GM21526 (cell line): ENCODE measurements around the gene PHACTR1.

Experiments used
- ATAC-seq: cut with Tn5 transposase; IDR thresholded peaks from one replicate; pipeline ENCODE4 v1.9.1; 2021; ENCODE audit warnings: moderate library complexity; ENCODE audit not compliant: unreplicated experiment, low FRiP score

PHACTR1 gene

DNA sequence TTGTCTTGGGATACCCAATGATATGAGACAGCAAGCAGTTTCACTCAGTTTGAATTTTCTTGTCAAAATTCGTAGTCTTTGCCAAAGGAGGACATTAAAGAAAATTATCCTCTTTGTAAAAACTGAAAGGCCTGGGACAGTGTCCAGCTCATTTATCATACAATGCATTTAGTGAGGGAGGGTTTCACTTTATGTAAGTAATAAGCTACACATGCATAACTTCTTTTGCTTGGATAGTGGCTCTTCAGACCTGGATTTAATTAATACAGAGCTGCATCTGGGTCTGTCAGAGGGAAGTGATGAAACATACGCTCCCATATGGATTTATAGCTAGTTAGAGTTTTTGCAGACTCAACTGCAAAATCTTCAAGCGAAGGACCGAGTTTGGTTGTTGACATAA, 175.6 kb downstream of the PHACTR1 start:
- no peak for ATAC-seq

GRCh38 chr6:12893036-12893435, 176.5 kb downstream of the PHACTR1 start:
- ATAC-seq: no peak

DNA sequence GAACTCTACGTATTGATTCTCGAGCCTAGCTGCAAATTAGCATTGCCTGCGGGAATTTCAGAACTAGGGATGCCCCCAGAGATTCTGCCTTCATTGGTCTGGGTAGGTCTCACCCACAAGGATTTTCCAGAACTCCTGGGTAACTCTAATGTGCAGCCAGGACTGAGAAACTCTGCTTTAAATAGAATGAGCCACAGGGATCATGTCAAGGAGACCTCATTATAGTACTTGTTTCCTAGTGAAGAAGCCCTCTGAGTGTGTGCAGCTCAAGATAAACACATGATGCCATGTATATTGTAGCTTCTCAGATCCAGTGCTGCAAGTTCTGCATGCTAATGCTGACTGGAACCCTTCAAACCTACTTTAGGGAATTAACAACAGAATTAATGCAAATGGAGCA, 179.2 kb downstream of the PHACTR1 start:
- no peak for ATAC-seq

DNA sequence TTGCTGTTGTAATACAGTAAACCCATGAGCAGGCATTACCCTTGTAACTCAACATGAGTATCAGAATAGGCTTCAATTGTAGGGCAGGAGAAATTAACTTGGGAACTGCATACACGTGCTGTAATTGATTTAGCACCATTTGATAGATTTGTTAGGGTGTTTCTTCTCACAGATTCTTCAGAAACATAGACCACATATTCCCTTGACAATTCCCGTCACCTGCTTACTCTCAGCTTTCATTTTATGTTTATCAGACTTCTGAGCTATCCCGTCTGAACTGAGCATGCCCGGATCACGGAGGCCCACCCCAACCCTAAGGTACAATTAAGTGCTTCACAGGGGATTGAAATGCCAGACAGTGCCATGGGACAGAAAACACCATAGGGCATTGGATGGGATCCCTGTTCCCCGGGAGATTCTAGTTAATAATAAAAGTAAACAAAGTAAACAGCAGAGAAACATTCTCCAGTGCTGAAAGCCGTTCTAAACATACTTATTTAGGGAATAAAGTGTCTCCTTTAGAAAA, 179.7 kb downstream of the PHACTR1 start:
- ATAC-seq: no peak

- ATAC-seq: no peak
Observed at GRCh38 chr6:12898603-12899002, 182.0 kb downstream of the PHACTR1 start.

DNA sequence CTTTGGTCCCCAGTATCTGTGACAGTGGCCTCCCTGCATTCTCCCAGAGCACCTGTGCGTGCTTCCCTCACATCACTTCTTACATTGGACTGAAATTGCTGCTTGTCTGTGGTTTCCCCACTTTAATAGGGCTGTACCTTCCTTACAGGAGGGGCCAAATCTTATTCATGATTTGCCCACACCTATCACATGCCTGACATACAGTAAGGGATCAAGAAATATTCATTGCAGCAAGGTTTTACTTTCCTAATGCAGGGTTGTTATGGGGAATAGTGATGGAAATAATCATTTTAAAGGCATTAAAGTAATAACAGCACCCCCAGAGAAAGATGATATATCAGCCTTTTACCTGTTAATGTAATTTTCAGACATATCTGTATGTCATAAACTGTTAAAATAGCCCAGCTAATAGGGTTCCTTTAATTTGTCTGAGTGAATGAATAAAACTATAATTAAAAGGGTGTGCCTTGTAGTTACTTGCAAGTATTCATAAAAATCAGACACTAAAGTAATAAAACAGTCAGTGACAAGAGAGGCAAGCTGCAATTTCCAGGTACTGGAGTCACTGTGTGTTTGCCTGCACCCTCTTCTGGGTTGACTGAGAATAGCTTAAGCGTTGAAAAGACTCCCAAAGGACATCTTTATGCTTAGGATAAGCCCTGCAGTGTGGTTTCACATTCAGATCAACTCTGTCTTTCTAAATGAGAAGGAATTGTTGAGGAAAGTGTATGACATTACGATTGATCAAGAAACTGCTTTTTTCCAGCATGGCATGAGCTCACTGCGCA, 182.7 kb downstream of the PHACTR1 start:
- ATAC-seq: no peak

DNA sequence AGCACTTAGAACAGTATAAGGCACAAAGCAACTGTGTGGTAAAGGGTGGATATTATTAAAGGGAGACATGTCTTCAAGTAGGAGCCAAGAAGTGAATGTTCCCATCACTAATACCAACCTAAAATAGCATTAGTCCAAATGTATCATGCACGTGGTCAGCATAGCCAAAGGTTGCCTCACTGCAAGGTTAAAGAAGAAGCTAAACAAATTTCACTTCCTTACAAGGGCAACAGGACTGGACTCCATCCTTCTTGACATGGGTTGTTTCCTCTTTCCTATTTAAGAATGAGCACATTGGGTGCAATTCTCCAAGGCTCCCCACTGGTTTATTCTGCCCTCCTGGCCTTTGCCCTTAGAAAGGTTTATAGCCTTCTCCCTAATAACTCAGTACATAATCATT, 186.7 kb downstream of the PHACTR1 start:
- ATAC-seq: no peak

GRCh38 chr6:12909833-12910232, 193.3 kb downstream of the PHACTR1 start:
- ATAC-seq: no peak

- ATAC-seq: no peak
Observed at GRCh38 chr6:12911427-12911826, 194.9 kb downstream of the PHACTR1 start.

- ATAC-seq: no peak
Observed at GRCh38 chr6:12913201-12913600, 196.6 kb downstream of the PHACTR1 start.

DNA sequence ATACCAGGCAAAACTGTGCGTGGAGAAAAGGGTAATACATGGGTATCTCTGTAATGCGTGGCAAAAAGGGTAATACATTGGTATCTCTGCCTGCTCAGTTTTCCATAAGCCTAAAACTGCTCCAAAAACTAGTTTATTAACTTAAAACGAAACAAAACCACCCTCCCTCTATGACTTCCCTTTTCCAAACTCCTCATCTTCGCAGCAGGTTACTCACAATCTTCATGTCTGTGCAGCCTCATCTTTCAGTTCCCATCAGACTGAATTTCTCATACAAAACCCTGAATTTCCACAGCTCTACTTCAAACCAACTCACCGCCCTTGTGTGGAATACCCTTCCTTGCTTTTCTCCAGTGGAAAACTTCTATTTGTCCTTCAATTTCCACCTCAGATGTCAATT, 199.4 kb downstream of the PHACTR1 start:
- ATAC-seq: no peak

GRCh38 chr6:12916420-12917136, 200.0 kb downstream of the PHACTR1 start:
- no peak for ATAC-seq

DNA sequence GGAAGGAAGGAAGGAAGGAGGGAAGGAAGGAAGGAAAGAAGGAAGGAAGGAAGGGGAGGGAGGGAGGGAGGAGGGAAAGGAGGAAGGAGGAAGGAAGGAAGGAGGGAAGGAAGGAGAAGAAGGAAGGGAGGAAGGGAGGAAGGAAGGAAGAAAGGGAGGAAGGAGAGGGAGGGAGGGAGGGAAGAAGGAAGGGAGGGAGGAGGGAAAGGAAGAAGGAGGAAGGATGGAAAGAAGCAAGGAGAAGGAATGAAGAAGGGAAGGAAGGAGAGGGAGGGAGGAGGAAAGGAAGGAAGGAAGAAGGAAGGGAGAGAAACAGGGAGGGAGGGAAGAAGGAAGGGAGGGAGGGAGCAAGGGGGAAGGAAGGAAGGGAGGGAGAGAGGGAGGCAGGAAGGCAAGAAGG, 204.9 kb downstream of the PHACTR1 start:
- no peak for ATAC-seq

- ATAC-seq: peak; percentile 70
Observed at GRCh38 chr6:12923644-12924235, 207.2 kb downstream of the PHACTR1 start.

DNA sequence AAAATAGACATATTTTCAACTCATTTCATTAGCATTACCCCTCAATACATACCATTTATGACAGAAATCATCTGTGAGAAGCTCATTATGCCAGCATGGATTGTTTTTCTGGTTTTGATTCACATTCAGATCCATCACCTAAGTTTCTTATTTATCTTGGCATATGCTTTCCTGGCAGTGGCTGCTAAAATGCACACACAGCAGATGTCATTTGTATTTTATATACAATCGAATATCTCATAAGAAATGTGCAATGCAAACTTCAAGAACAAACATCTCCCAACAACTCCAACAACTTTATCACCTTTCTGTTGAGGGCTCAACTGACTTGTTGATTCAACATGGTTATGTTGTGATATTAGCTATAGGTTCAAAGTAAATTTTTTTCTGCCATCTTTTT, 208.3 kb downstream of the PHACTR1 start:
- no peak for ATAC-seq

DNA sequence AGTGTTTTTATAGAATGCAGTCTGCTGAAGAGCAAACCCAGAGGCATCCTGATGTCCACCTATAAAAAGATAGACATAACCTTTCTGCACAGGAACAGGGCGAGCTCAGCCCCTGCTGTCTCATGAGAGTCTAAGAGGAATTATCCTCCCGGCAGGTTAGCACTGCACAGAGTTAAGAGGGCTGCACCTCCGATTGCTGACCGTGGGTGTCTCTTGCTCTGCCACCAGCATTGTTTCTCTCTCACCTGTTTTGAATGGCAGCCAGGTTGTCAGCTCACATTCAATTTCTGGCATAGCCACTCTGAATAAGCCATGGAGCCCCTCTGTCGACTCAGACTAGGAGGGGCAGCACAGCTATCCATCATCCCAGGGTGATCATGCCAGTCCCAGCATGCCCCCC, 211.2 kb downstream of the PHACTR1 start:
- ATAC-seq: no peak

GRCh38 chr6:12929678-12930077, 213.1 kb downstream of the PHACTR1 start:
- ATAC-seq: no peak

DNA sequence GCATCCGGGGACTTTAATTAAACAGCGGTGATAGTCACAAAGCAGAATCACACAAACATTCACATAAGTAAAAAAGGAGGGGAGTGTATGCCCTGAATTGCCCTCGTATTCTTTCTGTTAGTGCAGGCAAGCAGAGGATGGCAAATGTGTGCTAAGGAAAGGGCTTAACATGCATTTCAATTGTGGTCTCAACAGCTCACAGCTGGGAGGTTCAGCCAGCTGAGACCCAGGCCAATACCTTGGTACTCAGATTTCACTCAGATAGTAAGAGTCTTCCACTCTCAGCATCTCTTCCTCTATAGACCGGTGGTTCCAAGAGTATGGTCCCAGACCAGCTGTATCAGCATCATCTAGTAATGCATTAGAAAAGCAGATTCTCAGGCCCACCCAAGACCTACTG, 215.1 kb downstream of the PHACTR1 start:
- ATAC-seq: no peak

DNA sequence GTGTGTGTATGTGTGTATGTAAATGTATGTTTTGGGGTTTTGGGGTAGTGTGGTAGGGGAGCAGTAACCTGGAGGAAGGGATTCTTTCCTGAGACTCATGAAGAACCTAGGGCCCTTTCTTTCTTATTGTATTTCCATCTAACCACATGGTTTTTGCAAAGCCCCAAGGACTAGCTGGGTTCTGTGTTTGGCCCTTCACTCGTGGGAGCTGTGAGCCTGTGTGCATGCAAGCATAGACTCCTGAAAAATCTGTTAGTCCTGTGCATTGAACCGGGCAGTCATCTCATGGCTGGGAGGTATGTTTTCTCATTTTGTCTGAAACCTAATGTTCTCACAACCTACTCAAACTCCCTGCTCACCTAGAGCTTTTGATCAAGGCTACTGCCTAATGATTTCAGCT, 219.1 kb downstream of the PHACTR1 start:
- no peak for ATAC-seq

DNA sequence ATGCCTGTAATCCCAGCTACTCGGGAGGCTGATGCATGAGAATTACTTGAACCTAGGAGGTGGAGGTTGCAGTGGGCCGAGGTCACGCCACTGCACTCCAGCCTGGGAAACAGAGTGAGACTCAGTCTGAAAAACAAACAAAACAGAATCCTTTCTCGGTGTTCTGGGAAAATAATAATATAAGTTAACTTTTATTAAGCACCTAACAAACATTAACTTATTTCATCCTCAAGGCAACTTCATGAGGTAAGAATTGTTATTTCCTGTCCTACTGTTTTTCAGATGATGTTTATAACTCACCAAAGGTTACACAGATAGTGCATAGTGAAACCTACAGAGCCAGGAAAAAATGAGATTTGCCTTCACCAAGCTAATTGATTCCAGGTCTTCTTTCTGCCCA, 221.4 kb downstream of the PHACTR1 start:
- ATAC-seq: no peak

DNA sequence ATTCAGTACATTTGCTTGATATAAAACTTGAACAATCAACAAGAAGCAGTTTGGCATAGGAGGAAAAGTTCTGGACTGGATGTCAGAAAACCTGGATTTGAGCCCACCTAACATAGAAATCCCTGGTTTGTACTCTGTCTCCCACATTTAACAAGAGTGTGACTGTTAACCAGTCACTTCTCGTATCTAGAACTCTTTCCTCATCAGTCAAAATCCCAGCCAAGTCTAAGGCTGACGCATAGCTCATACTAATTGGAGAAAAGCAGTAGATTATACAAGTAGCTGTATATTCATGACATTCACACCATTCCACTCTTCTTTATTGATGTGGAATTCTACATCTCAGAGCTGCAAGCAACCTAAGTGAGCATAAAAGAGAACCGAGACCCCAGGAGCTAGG, 222.7 kb downstream of the PHACTR1 start:
- no peak for ATAC-seq

- ATAC-seq: no peak
Observed at GRCh38 chr6:12941422-12941821, 224.9 kb downstream of the PHACTR1 start.
